GM19240 (cell line): Measurements from ENCODE around the gene PLXNA1.

Source experiments
- DNase-seq: peaks from one replicate; pipeline ENCODE4 v3.0.0; 2011; ENCODE audit warnings: low spot score; ENCODE audit not compliant: insufficient read length

PLXNA1 gene

DNA sequence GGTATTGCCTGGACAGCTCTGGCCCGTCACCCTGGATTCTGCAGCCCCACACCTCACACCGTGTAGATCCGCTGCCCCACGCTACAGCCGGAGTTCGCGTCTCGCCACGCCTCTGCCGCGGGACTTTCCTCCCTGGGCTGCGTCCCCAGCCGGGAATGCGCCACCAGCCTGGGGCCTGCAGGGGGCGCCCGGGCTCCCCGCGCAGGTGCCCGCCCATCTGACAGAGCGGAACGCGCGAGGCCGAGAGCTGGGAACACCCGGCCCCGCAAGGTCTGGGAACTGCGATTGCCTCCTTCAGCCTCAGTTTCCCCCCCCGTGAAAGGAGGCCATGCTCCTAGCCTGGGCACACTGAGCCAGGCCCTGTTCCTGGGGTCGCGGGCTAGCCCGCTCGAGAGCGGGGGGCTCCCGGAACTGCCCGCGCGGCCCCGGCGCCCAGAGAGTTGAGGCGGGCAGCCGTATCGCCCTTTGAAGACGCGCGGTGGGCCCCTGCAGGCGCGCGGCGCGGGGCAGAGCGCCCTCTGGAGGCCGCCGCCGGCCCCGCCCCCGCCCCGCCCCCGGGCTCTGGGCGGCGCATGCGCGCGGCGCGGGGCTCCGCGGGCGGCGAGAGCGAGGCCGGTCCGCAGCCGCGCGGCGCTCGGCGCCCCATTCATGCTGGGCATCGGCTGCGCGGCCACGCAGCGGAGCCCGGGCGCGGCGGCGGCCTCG is at the start of gene PLXNA1:
Gene PLXNA1 (plus strand): TSS at position 645 of the 705 bp plus-strand sequence. CDS start 5,479 bp downstream, outside the sequence.
- peak; percentile 90 for DNase-seq

DNA sequence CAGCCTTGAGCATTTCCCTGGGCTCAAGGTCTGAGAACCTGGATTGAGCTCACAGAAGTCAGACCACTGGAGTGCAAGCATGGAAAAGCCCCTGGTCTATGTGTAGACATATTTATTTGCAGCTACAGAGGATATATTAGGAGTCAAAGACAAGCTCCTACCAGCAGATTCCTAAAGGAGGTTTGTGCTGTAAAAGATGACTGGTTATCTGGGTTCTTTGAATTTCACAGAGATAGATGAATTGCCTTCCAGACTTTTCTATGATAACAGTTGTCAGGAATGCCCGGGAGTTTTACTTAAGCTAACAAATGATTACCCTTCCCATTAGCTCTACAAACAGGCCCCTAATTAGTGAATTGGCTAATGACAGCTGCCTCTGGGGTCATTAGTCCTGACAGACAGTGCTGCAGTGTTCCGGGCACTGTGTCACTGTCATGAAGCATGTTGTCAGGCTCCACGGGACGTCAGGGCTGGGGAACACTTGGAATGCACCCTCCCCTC is 48.8 kb upstream of the PLXNA1 start:
- DNase-seq, result no peak

GRCh38 chr3:126934991-126935390 is 47.9 kb upstream of the PLXNA1 start:
- DNase-seq, result no peak

GRCh38 chr3:126935756-126936509 is 47.0 kb upstream of the PLXNA1 start:
- no peak for DNase-seq

DNA sequence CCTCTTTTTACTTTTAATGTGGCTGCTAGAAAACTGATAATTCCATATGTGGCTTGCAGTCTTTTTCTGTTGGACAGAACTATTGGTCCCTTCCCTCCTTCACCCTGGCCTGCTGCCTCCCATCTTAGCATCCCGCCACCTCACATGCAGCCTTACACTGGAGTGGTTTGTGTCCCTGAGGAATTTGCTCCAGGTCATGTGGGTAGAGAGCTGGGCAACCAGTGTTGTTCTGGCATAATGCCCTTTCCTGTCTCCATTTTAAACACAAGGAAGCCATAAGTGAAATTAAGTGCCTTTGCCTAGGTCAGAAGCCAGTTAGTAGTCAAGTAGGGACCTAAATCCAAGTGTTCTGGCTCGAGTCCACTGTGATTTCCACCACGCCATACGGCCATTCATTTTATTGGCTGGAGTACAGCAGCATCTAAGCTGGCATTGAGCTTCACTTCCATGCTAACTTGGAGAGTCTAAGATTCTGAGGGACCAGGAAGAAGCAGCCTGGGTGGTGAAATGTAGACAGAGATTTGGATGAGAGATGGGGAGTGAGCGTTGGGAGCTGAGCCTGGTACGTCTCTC is 46.0 kb upstream of the PLXNA1 start:
- DNase-seq, result no peak

DNA sequence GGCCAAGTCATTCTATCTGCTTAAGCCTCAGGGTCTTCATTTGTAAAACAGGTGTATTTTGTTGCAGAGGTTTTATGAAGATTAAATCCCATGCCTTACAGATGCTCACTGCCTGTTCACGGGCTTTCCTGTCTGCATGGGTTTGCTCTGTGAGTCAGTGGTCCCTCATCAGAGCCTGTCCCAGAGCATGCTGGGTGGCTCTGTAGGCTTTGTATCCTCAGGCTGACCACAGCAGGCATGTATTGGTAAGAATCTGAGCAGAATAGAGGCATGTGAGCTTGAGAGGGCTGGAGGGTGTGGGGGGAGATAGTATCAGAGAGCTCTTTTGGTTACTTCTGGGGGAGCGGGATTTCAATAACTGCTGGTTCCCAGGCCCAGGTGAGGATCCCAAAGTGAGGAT is 45.4 kb upstream of the PLXNA1 start:
- DNase-seq, result no peak

DNA sequence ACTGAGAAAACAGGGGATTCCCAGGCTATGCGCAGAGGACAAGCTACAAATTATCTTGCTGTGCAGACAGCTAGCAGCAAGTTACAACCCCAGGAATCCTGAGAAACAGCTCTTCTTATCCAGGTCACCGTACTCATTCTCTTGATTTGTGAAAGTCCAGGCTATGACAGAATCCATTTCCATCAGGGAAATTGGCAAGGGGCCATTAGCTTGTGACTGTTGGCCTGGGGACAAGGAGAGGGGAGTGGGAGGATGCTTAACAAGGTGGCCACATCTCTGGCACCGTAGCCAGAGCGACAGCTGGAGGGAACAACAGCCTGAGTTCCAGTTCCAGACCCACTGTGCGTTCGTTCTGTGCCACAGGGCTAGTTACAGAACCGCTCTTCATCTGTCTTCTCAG is 44.9 kb upstream of the PLXNA1 start:
- DNase-seq, result no peak

GRCh38 chr3:126938520-126939337 is 44.2 kb upstream of the PLXNA1 start:
- DNase-seq, result no peak

GRCh38 chr3:126939338-126939718 is 43.6 kb upstream of the PLXNA1 start:
- DNase-seq, result no peak

GRCh38 chr3:126939733-126940132 is 43.2 kb upstream of the PLXNA1 start:
- DNase-seq, result no peak

DNA sequence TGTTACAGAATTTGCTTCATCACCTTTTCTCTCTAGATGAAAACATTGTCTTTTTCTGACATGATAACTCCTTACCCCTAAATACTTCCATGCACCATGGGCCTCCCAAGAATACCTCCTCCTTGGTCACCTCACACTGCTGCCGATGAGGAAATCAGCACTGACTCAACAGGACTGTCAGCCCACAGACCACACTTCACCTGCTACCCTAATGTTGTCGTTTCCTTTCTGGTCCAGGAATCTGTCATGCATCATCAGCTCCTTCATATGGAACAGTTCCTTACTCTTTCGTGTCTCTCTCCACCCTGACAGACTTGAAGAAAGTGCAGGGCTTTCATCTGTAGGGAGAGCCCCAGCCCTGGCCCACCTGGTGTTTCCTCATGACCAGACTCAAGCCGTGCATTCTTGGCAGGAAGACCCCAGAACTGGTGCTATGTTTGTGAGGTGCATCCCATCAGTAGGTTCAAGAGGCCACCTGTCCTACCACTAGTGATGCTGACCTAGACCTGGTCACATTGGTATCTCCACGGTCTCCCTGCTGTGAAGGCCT is 41.1 kb upstream of the PLXNA1 start:
- DNase-seq, result no peak

DNA sequence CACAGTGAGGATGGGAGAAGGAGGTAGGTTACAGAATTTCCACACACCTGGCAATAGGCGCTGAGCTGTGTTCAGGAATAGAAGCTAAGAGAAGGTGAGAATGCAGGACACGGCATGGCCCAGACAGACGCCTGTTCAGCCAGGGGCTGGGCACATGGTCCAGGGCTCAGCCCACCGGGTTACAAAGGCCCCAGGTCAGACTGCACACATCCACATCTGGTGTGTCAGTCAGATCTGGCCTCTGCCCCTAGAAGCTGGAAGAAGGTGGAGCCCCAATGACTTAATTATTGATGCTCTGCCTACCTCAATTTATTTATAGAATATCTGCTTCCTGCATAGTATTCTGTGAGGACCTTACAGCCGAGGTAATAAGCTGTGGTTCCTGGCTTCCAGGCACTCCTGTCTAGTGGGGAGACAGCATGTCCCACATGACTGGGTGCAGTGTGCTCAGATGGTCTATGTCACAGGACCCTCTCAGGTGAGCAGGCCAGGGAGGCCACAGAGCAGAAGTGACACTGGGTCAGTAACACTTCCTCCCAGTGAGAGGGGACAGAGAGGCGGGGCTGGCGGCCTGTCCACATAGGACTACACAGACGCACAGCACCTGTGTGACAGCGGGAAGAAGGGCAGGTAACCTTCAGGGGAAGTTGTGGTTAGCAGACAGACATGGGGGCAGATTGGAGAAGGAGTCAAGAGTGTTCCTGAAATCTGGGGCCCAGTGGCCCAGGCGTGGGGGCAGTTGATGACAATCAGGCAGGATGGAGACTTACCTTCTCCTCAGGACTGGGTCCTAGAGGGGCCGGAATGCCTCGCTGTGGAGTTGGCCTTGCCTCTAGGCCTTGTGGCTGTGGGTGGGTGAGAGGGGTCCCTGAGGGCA is 38.6 kb upstream of the PLXNA1 start:
- no peak for DNase-seq

DNA sequence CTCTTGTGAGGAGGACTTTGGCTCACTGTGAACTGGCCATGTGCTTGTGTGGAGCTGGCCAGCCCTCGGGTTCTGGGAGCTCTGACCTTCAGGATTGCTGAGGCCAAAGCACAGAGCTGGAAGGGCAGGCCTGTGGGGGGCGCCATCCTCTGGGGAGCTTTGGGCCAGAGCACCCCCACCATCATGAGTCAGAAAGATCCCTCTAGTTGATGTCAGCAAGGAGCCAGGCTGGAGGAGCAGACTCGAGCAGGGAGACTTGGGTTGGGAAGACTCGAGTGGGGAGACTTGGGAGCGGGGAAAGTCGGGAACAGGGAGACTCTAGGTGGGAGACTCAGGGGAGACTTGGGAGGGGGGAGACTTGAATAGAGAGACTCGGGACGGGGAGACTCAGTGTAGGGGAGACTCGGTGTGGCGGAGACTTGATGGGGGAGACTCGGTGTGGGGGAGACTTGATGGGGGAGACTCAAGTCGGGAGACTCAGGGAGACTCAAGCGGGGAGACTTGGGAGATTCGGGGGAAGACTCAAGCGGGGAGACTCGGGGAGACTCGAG is 37.7 kb upstream of the PLXNA1 start:
- DNase-seq, result no peak

DNA sequence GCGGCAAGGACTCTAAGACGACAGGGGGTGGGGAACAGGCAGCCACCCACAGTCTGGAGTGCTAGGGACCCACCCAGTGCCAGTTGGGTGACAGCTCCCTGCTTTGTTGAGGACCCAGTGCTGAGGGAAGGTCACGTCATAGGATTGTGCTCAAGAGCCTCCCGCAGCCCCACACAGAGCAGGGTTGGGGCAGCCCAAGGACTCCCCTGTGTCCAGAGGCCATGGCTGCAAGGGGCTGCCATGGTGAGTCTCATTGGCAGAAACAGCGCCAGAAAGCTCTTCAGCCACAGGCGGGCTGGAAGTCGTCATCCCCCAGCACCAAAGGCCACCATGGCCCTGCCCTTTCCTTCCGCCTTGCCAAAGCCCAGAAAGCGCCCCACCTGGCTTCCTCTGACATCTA is 37.0 kb upstream of the PLXNA1 start:
- no peak for DNase-seq

- no peak for DNase-seq
Measured at GRCh38 chr3:126946405-126946804, 36.5 kb upstream of the PLXNA1 start.

GRCh38 chr3:126947429-126947828 is 35.5 kb upstream of the PLXNA1 start:
- DNase-seq, result no peak

- no peak for DNase-seq
Measured at GRCh38 chr3:126948980-126949535, 33.9 kb upstream of the PLXNA1 start.

- DNase-seq, result no peak
Measured at GRCh38 chr3:126951561-126951960, 31.4 kb upstream of the PLXNA1 start.

GRCh38 chr3:126952261-126952982 is 30.5 kb upstream of the PLXNA1 start:
- DNase-seq, result no peak
